Colonic mucosa (tissue), 4 donors: ENCODE data around the gene ZNF12. TPM values are rescaled to one million over a fixed set of nuclear protein-coding genes. Genes with fewer than 3 reads are reported as not detected.

Experiments used
- DNase-seq: peaks from one replicate; pipeline ENCODE4 v3.0.0-alpha.2; 2020
- H3K27ac ChIP-seq: fragments of 200-600 bp; one replicate; pipeline ENCODE4 v1.8.0; 2021
- H3K27me3 ChIP-seq: fragments of 200-600 bp; one replicate; pipeline ENCODE4 v1.8.0; 2021
- H3K36me3 ChIP-seq: fragments of 200-600 bp; one replicate; pipeline ENCODE4 v1.8.0; 2021
- H3K4me1 ChIP-seq: fragments of 200-600 bp; one replicate; pipeline ENCODE4 v1.8.0; 2021; ENCODE audit warnings: mild to moderate bottlenecking
- H3K4me3 ChIP-seq: fragments of 200-600 bp; one replicate; pipeline ENCODE4 v1.8.0; 2021
- H3K9ac ChIP-seq, 2 donors: one replicate each; pipeline ENCODE4 v1.7.0; 2013; ENCODE audit warnings: control low read depth in 2 of 2, low read depth in 2 of 2, low read length in 2 of 2
- H3K9me3 ChIP-seq: fragments of 200-600 bp; one replicate; pipeline ENCODE4 v1.8.0; 2021
- CTCF ChIP-seq: fragments of 200-600 bp; IDR thresholded peaks from one replicate; pipeline ENCODE4 v1.8.0; 2022; ENCODE audit warnings: antibody characterized with exemption, mild to moderate bottlenecking
- intact Hi-C: fragments of 100-400 bp; cut with DNase I; formaldehyde crosslinking; loops from one replicate; pipeline ENCODE4 v1.14.1; 2022
- total RNA-seq, 2 donors: library from RNA; stranded (reverse); fragmentation: NEBNext Ultra II Directional in 1 of 2; extraction: Animal tissue kit (Norgen Biotek cat#: 25700) in 1 of 2; gene quantifications; one replicate each; pipeline ENCODE4 v1.2.1, GENCODE V29; 2021
- donor health status: healthy.
- donor health status: DM: no; HTN: no; CAD: no.
- donor health status: DM: no; HTN: no; CAD: no.

Gene ZNF12
- total RNA-seq, 2 donors from 2014 or later, result 20.9 to 22.0 TPM

GRCh38 chr7:6714360-6714759 lies 7.6 kb upstream of the ZNF12 start:
- Histone ChIP-seq H3K27ac (no peak overlapping the region), H3K4me1 (no peaks in the 10 kb centered on the region), H3K9ac (no peak overlapping the region), H3K4me3 (no peak overlapping the region), H3K9me3 (no peaks in the 10 kb centered on the region), H3K27me3 (no peaks in the 10 kb centered on the region), H3K36me3 (no peaks in the 10 kb centered on the region)
- intact Hi-C loops, result no loop called here
- no peak for DNase-seq
- TF ChIP-seq CTCF, result no peak

- no peak overlapping the region for H3K27ac ChIP-seq
- TF ChIP-seq CTCF, result no peak
- intact Hi-C loops, result no loop called here
Observed at GRCh38 chr7:6709808-6710207, 3.1 kb upstream of the ZNF12 start.

DNA sequence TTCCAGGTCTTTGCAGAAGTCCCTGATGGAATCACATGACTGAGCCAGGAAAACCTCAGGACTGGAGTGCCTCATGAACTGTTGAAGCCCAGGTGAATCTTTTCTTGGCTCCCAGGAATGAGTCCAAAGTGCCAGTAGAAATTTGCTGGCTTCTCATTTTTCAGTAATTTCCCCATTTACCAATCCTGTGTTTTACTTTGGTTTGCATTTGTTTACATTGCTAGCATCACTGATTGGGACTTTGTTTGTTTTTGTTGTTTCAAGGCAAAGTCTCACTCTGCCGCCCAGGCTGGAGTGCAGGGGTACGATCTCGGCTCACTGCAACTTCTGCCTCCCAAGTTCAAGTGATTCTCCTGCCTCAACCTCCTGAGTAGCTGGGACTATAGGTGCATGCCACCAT lies 1.6 kb upstream of the ZNF12 start:
- Histone ChIP-seq H3K4me1 (peaks cover 5% of the 10 kb centered on the region), H3K9ac (no peak overlapping the region), H3K9me3 (no peaks in the 10 kb centered on the region), H3K27ac (no peak overlapping the region), H3K4me3 (no peak overlapping the region), H3K36me3 (no peaks in the 10 kb centered on the region), H3K27me3 (no peaks in the 10 kb centered on the region)
- intact Hi-C loops, result no loop called here
- TF ChIP-seq CTCF, result no peak
- no peak for DNase-seq

More at GRCh38 chr7:6709808-6710207, 3.1 kb upstream of the ZNF12 start:
- H3K27me3 ChIP-seq, result no peaks in the 10 kb centered on the region
- H3K4me1 ChIP-seq, result peaks cover 5% of the 10 kb centered on the region
- H3K9me3 ChIP-seq, result no peaks in the 10 kb centered on the region
- H3K9ac ChIP-seq, result no peak overlapping the region
- DNase-seq, result no peak
- no peak overlapping the region for H3K4me3 ChIP-seq
- no peaks in the 10 kb centered on the region for H3K36me3 ChIP-seq

GRCh38 chr7:6705959-6706665 lies 635 bp downstream of the ZNF12 start:
- Histone ChIP-seq H3K36me3 (no peaks in the 10 kb centered on the region), H3K9me3 (no peaks in the 10 kb centered on the region), H3K9ac (peak overlapping the region; percentile 90 to 99), H3K27ac (peak overlapping the region; percentile 67), H3K27me3 (no peaks in the 10 kb centered on the region), H3K4me3 (peak overlapping the region; percentile 92), H3K4me1 (peaks cover 5% of the 10 kb centered on the region)
- TF ChIP-seq CTCF, result no peak
- intact Hi-C loops, result no loop called here
- peak; percentile 28 for DNase-seq

DNA sequence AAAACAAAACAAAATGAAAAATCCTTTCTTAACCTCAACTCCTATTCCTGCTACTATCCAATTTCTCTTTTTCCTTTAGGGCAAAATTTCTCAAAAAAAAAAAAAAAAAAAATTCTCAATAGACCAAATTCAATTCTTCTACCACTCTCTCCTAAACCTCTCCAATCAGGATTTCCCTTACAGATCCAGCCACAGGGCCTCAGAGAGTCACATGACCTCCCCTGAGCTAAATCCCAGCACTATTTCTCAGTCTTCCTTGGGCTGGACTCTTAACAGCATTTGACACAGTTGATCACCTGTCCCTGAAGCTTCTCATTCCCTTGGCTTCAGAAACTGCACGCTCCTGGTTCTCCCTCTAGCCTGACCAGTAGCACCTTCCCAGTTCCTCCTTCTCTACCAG lies 4.9 kb downstream of the ZNF12 start:
- TF ChIP-seq CTCF, result no peak

More for the DNA sequence above, 4.9 kb downstream of the ZNF12 start:
- Histone ChIP-seq H3K27me3 (no peaks in the 10 kb centered on the region), H3K4me3 (no peak overlapping the region), H3K9ac (no peak overlapping the region), H3K9me3 (no peaks in the 10 kb centered on the region), H3K27ac (no peak overlapping the region), H3K36me3 (peaks cover 23% of the 10 kb centered on the region), H3K4me1 (peaks cover 5% of the 10 kb centered on the region)
- DNase-seq, result no peak
- intact Hi-C loops, result no loop called here
